ENCODE data around the gene BMPR1A. TPM values are rescaled to one million over a fixed set of nuclear protein-coding genes. Genes with fewer than 3 reads are reported as not detected.

BMPR1A gene
- total RNA-seq, 1 experiment from 2014 or later = 42.6 TPM

- Histone ChIP-seq H3K4me1 (ENCODE audit: control insufficient read depth in 1 of 2, insufficient read depth in 2 of 2, low read length in 2 of 2) (peaks cover 4 to 5% of the 10 kb centered on the region in 2 experiments; a peak in 3 of 4 replicates), H3K9me3 (ENCODE audit: control insufficient read depth in 1 of 2, insufficient read depth in 1 of 2, low read depth in 1 of 2, low read length in 2 of 2) (no peaks in the 10 kb centered on the region), H3K27me3 (ENCODE audit: insufficient read depth, low read length) (no peaks in the 10 kb centered on the region), H3K9me2 (ENCODE audit: insufficient read depth) (no peaks in the 10 kb centered on the region), H3K79me2 (ENCODE audit: insufficient read depth, low read length) (peaks cover 5% of the 10 kb centered on the region), H4K20me1 (ENCODE audit: insufficient read depth) (no peaks in the 10 kb centered on the region), H3K9ac (ENCODE audit: low read length) (no peak overlapping the region), H3K4me3 (replicated peaks in 1 of 2; ENCODE audit: low read depth in 1 of 2, low read length in 2 of 2) (no peak overlapping the region), H3K4me2 (ENCODE audit: low read length) (no peak overlapping the region), H3K27ac (ENCODE audit: low read depth, low read length) (no peak overlapping the region), H2AFZ (ENCODE audit: low read depth, low read length, poor library complexity, severe bottlenecking) (no peak overlapping the region), H3K36me3 (ENCODE audit: control insufficient read depth in 1 of 2, insufficient read depth in 2 of 2, low read length in 2 of 2) (peaks cover 0 to 5% of the 10 kb centered on the region in 2 experiments; a peak in 1 of 4 replicates)
- TF ChIP-seq POLR2A (IDR thresholded peaks at IDR 0.05; ENCODE audit: borderline replicate concordance, extremely low read depth, insufficient read depth, insufficient read length) = no peak
- no peak for TF ChIP-seq FOSL1 (IDR thresholded peaks at IDR 0.05; ENCODE audit: low read depth)
- no peak for TF ChIP-seq SIN3A (IDR thresholded peaks at IDR 0.05; ENCODE audit: low read depth)
- TF ChIP-seq ATF3 (IDR thresholded peaks at IDR 0.05) = no peak
- TF ChIP-seq POLR2AphosphoS5 (IDR thresholded peaks at IDR 0.05; ENCODE audit: low read depth, low read length) = no peak
- no peak for TF ChIP-seq JUND (IDR thresholded peaks at IDR 0.05)
- no peak for TF ChIP-seq YY1 (IDR thresholded peaks at IDR 0.05; ENCODE audit: extremely low read depth, insufficient replicate concordance, low read depth, low read length)
- TF ChIP-seq ZFX (IDR thresholded peaks at IDR 0.05) = no peak
- no peak for TF ChIP-seq RAD21 (IDR thresholded peaks at IDR 0.05; ENCODE audit: low read depth)
- TF ChIP-seq CEBPB (IDR thresholded peaks at IDR 0.05; ENCODE audit: low read depth) = no peak
- no peak for TF ChIP-seq SP1 (IDR thresholded peaks at IDR 0.05; ENCODE audit: low read depth)
- no peak for TF ChIP-seq TCF7L2 (IDR thresholded peaks at IDR 0.05; ENCODE audit: borderline replicate concordance, extremely low read depth, insufficient read depth, insufficient read length)
- ATAC-seq (no peak), DNase-seq (ENCODE audit: low read depth, low spot score) (no peak)
- BruUV-seq (replicated peaks) = no TSS peak
- RAD21 ChIA-PET (ENCODE audit: low non-redundant PET in 1 of 2, low total read pairs in 2 of 2, uncharacterized antibody in 2 of 2, unreplicated experiment in 2 of 2) = no interaction called here
- intact Hi-C loops (cut with micrococcal nuclease) = no loop called here
- POLR2A ChIA-PET = no interaction called here
- CTCF ChIA-PET = no interaction called here
Measured at GRCh38 chr10:86876748-86877147, 120.3 kb downstream of the BMPR1A start.
